GM12892 (cell line): ENCODE results near the gene MAP1B.

ENCODE experiments used
- DNase-seq: peaks from one replicate; pipeline ENCODE4 v3.0.0; 2011; ENCODE audit not compliant: insufficient read length
- FAIRE-seq: peaks from 2 replicates; lab custom pipeline; 2011; peaks lifted over from hg19 to GRCh38; lab: Jason Lieb, UNC
- POLR2A ChIP-seq: IDR thresholded peaks from 2 replicates; pipeline ENCODE4 v1.6.1; 2011; ENCODE audit warnings: low read depth, low read length, control low read depth
- POLR2AphosphoS5 ChIP-seq: IDR thresholded peaks from 2 replicates; pipeline ENCODE4 v1.6.1; 2011; ENCODE audit warnings: low read depth, low read length, control low read depth
- TAF1 ChIP-seq: IDR thresholded peaks from 2 replicates; pipeline ENCODE4 v1.6.1; 2011; ENCODE audit warnings: low read depth, mild to moderate bottlenecking, control low read depth, low read length, borderline replicate concordance

Gene MAP1B

DNA sequence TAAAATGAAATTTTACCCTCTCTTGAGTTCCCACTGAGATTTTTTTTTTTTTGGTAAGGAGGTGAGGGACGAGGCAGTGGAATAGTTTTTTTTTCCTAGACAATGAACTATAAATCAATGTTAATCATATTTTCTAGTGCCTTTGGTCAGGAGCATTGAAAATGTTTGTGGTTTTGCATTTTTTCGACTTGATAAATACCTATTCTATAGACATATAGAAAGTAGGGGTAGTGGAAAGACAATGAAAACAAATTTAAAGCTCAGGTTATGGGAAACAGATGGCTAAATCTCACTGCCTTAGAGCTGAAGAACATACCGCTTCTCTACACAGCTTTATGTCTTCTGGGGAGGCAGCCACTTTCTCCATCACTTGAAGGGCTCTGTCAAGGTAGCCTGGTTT lies 118.5 kb downstream of the MAP1B start:
- TF ChIP-seq POLR2AphosphoS5 (no peak), POLR2A (no peak), TAF1 (no peak)
- no peak for FAIRE-seq
- DNase-seq: no peak

DNA sequence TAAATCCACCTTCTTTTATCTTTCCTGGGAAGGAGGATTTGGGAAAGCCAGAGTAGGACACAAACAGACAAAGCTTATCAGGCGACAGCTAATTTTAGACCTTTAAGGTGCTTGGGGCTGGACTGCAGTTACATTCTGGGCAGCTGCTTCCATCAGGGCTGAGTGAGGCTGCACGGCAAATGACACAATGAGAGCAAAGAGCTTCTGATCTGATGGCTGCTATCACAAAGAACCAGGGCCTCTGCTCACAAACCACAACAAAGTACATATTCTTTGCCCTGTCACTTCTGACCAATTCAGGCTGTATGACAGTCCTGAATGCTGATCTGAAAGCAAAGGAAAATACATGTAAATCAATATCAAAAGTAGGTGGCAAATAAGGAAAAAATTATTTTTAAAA lies 119.7 kb downstream of the MAP1B start:
- DNase-seq (no peak), FAIRE-seq (no peak)
- no peak for TF ChIP-seq TAF1
- TF ChIP-seq POLR2A: no peak
- no peak for TF ChIP-seq POLR2AphosphoS5

DNA sequence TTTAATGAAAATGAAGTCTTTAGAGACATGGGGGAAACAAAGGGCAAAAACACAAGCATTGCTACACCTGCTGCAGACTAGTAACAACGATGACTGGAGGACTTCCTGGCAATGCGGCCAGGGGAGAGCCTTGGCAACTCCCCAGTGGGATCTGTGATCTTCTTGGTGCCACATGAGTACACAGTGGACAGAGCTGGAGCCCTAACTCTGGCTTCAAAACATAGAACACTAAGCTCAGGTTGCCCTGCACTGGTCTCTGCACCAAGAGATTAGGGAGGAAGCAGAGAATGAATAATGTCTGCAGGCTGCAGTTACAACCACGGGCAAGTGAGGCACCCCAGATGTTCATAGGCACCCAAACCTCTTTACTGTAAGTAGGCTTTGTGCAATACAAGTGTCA lies 121.7 kb downstream of the MAP1B start:
- DNase-seq (no peak), FAIRE-seq (no peak)
- no peak for TF ChIP-seq POLR2AphosphoS5
- no peak for TF ChIP-seq POLR2A
- TF ChIP-seq TAF1: no peak

DNA sequence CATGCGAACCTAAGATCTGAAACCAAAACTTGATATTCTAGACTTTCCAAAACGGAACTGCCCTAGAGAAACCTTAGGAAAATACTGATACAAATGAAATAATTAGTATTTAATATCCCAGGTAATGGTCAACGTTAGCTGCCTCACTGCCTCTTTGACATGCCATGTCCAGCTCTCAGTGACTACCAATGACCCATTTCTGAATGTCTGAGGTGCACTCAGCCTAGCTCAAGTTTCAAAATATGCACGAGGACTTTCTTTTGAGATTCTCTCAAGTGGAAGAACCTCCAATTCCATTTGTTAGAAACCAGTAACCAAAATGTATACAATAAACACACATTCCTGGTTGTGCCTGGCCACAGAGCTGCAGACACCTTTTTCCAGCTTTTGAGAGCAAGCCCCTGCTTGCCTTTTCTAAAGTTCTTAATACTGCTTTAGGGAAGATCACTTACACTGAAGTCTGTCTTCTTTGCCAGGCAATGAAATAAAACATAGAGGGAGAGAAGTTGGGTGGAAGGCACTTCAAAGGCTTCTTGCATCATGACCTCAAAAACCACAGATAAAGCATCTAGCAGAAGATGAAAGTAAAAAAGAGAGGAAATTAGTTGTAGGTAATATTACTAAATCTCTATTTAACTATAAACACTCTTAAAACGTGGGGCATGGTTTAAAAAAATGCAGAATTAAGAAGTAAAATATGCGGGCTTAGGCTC lies 124.9 kb downstream of the MAP1B start:
- FAIRE-seq (no peak), DNase-seq (no peak)
- no peak for TF ChIP-seq POLR2AphosphoS5
- TF ChIP-seq POLR2A: no peak
- no peak for TF ChIP-seq TAF1

DNA sequence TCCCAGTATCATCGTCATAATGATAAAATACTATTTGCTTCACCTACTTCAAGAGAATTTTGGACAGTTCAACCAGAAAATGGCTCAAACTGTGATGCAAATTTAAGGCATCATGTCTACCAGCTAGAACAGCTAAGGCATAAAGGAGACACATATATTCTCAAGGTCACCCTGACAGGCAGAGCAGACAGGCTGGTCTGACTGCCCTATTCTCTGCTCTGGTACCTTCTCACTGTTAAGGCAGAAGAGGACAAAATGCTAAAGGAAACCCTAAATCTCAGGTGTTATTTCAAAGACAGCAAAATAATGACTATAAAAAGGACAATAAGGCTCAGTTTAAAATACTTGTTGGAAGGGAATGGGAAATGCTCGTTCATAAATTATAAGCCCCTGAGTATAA lies 125.6 kb downstream of the MAP1B start:
- TF ChIP-seq POLR2A: no peak
- no peak for TF ChIP-seq POLR2AphosphoS5
- no peak for TF ChIP-seq TAF1
- DNase-seq: no peak
- no peak for FAIRE-seq

- no peak for DNase-seq
- FAIRE-seq: no peak
- no peak for TF ChIP-seq TAF1
- no peak for TF ChIP-seq POLR2AphosphoS5
- no peak for TF ChIP-seq POLR2A
These were observed 126.6 kb downstream of the MAP1B start for GRCh38 chr5:72233835-72234234.

GRCh38 chr5:72234265-72234700 lies 127.0 kb downstream of the MAP1B start:
- FAIRE-seq (no peak), DNase-seq (no peak)
- TF ChIP-seq POLR2AphosphoS5 (no peak), POLR2A (no peak), TAF1 (no peak)

DNA sequence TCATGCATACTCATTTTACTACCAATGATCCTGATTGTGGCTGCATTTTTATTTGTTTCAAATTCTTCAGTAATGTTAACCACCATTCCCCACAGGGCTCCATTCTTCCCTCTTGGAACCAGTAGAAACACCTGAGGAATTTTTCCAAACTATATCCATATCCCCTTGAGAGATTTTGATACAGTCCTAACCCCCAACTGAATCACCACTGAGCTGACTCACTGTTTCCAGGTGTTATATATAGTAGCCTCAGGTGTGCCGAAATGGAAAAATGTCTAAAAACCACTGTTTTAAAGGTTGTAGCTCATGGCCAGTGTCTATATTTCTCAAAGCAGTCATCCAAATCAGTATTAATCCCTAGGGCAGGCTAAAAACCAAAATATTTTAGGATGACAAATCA lies 127.6 kb downstream of the MAP1B start:
- TF ChIP-seq POLR2AphosphoS5 (no peak), TAF1 (no peak), POLR2A (no peak)
- FAIRE-seq (no peak), DNase-seq (no peak)

GRCh38 chr5:72235725-72236124 lies 128.4 kb downstream of the MAP1B start:
- FAIRE-seq (peak; percentile 5), DNase-seq (no peak)
- no peak for TF ChIP-seq POLR2AphosphoS5
- no peak for TF ChIP-seq POLR2A
- no peak for TF ChIP-seq TAF1

GRCh38 chr5:72237415-72237814 lies 130.1 kb downstream of the MAP1B start:
- no peak for FAIRE-seq
- no peak for DNase-seq
- TF ChIP-seq POLR2AphosphoS5 (no peak), TAF1 (no peak), POLR2A (no peak)

DNA sequence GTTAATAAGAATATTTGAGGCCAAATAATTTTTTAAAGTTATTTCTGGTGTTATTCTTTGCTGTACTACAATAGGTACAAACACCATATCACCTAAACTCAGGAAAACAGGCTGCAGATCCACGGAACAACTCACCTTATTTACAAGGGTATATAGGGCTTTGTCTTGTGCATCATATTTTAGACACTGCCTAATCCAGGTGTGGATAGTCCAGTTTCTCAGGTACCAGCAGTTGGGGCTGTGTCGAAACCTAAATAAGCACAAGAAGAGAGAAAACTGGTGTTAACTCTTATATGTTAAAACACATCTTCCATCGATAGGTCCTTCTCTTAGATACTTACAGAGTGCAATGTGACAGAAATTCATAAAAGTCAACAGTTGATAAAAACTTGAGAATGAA lies 130.6 kb downstream of the MAP1B start:
- TF ChIP-seq TAF1 (no peak), POLR2A (no peak), POLR2AphosphoS5 (no peak)
- DNase-seq (no peak), FAIRE-seq (no peak)

DNA sequence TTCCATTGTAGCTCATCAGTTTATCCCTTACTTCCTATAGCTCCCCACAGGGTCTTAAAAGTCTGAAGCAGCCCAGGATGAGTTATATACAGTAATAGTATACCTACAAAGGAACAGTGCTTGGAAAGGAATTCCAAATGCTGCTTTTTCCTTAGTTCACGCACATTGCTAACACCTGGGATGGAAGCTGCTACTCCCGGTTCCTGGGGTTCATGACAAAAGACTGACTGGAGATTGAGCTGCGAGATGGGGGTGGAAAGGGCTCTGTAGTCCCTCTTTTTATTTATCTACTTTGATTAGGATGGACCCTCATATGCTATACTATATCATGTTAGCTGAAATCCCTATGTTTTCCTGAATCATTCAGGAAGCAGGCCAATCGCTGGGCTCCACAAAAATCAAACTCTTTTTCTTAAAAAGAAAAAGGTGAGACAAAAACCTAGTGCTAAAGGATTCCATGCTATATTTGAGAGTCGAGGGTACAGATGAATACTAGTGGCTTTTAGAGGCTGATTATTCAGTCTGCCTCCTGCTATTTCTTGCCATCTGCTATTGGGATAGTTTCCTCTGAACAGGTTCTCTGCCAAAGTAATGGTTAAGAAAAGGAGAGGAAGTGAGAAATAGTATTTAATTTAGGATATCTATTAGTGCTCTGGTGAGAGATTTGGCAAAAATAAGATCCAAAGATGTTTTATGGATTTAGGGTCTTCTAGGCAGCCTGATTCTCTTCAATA lies 131.6 kb downstream of the MAP1B start:
- no peak for FAIRE-seq
- no peak for DNase-seq
- TF ChIP-seq POLR2AphosphoS5 (no peak), POLR2A (no peak), TAF1 (no peak)
